Body of pancreas (tissue), 4 donors: Measurements from ENCODE around the gene TNIP2. TPM values are rescaled to one million over a fixed set of nuclear protein-coding genes. Genes with fewer than 3 reads are reported as not detected.

ENCODE experiments used
- ATAC-seq: fragments of 150-250 bp; one replicate; pipeline ENCODE4 v1.9.1; 2016
- DNase-seq, 4 donors: peaks; one replicate each; pipeline ENCODE4 v3.0.0-alpha.2; 2019
- H3K27ac ChIP-seq, 4 donors: fragments of 200-600 bp; sonication (generic); 1 replicate in 3 of 4; 2 replicates in 1 of 4; pipeline versions ENCODE4 v1.5.1 to v1.6.1; 2016 to 2019; ENCODE audit warnings: mild to moderate bottlenecking in 1 of 4, mixed read lengths in 1 of 4, moderate library complexity in 1 of 4
- H3K27me3 ChIP-seq, 2 donors: fragments of 200-600 bp; sonication (generic); one replicate each; pipeline ENCODE4 v1.6.0; 2016; ENCODE audit warnings: mild to moderate bottlenecking in 1 of 2
- H3K36me3 ChIP-seq, 2 donors: fragments of 200-600 bp; sonication (generic); replicated peaks in 1 of 2; 2 replicates each; pipeline ENCODE4 v1.5.1; 2016; ENCODE audit warnings: low read depth in 2 of 2; ENCODE audit not compliant: insufficient read depth in 1 of 2
- H3K4me1 ChIP-seq: fragments of 200-600 bp; sonication (generic); one replicate; pipeline ENCODE4 v1.6.0; 2016
- H3K4me3 ChIP-seq, 2 donors: fragments of 200-600 bp; sonication (generic); 1 replicate in 1 of 2; 2 replicates in 1 of 2; pipeline ENCODE4 v1.5.1; 2016 to 2019
- H3K9me3 ChIP-seq, 3 donors: fragments of 200-600 bp; sonication (generic); 1 replicate in 2 of 3; 2 replicates in 1 of 3; pipeline ENCODE4 v1.5.1; 2016
- POLR2A ChIP-seq, 3 donors: fragments of 450-650 bp; IDR thresholded peaks; one replicate each; pipeline ENCODE4 v1.6.1; 2016; ENCODE audit warnings: antibody characterized with exemption in 3 of 3, mild to moderate bottlenecking in 2 of 3
- WGBS, 2 donors: methylation state at CpG; one replicate each; pipeline ENCODE4 v1.1.5; 2017; 5-methylcytosine and 5-hydroxymethylcytosine counted together
- intact Hi-C: fragments of 100-400 bp; cut with DNase I; formaldehyde crosslinking; loops from one replicate; pipeline ENCODE4 v1.15.1; 2023
- total RNA-seq, 2 donors: library from RNA; depleted of rRNA; stranded (reverse); fragments of >200 nt; gene quantifications; one replicate each; pipeline ENCODE4 v1.1.0, GENCODE V29; 2016
- TF ChIP-seq, protein P1 (sequence below), 7 experiments: fragments of 450-650 bp in 4 of 7; fragments of 200-600 bp in 3 of 7; sonication (generic) in 3 of 7; IDR thresholded peaks; one replicate each; pipeline ENCODE4 v1.5.1; 2016 to 2019; ENCODE audit warnings: antibody characterized with exemption in 7 of 7

Gene TNIP2
- total RNA-seq, 2 donors from 2014 or later = 39.7 to 75.8 TPM

DNA sequence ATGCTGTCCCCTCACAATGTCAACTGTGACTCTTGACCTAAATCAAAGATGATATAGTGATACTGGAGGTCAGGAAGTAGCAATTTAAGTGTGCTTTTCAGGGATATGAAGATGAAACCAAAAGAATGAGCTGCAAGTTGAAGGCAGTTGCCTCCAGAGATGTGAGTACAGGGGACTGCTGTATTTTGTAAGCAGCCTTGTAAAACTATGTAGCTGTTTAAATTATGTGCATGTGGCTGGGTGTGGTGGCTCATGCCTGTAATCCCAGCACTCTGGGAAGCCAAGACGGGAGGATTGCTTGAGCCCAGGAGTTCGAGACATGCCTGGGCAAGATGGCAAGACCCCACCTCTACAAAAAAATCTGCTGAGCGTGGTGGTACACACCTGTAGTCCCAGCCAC, 15.1 kb upstream of the TNIP2 start:
- TF ChIP-seq, protein P1, sequence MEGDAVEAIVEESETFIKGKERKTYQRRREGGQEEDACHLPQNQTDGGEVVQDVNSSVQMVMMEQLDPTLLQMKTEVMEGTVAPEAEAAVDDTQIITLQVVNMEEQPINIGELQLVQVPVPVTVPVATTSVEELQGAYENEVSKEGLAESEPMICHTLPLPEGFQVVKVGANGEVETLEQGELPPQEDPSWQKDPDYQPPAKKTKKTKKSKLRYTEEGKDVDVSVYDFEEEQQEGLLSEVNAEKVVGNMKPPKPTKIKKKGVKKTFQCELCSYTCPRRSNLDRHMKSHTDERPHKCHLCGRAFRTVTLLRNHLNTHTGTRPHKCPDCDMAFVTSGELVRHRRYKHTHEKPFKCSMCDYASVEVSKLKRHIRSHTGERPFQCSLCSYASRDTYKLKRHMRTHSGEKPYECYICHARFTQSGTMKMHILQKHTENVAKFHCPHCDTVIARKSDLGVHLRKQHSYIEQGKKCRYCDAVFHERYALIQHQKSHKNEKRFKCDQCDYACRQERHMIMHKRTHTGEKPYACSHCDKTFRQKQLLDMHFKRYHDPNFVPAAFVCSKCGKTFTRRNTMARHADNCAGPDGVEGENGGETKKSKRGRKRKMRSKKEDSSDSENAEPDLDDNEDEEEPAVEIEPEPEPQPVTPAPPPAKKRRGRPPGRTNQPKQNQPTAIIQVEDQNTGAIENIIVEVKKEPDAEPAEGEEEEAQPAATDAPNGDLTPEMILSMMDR (IDR thresholded peaks at IDR 0.05) = no peak
- no peak for TF ChIP-seq POLR2A (IDR thresholded peaks at IDR 0.05)
- H3K4me1 ChIP-seq = no peaks in the 10 kb centered on the region
- no peaks in the 10 kb centered on the region for H3K36me3 ChIP-seq
- ATAC-seq = no peak
- H3K9me3 ChIP-seq = no peaks in the 10 kb centered on the region
- H3K4me3 ChIP-seq = no peak overlapping the region
- intact Hi-C loops = no loop called here
- WGBS, 2 donors = 90 to 96% methylated on average over 3 of the region's 3 CpGs
- DNase-seq = no peak
- H3K27me3 ChIP-seq = no peaks in the 10 kb centered on the region
- H3K27ac ChIP-seq = no peak overlapping the region

DNA sequence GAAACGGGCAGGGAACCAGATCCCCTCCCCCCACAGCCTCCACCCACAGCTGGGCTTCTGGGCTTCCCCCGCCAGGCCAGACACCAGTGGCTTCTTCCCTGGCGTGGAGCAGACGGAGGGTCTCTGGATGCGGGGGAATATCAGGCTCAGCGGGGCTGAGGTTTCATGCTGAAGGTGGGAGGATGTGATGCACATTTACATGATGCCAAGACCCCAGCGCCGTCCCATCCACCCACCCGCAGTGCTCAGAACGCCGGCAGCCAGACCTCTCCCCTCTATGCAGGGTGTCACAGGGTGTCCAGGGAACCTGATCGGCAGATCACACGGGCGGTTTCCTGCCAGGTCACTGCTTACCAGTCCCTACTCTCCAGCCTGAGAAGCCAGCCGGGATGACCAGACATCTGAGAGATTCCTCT, 12.8 kb upstream of the TNIP2 start:
- ATAC-seq (no peak), DNase-seq (no peak)
- intact Hi-C loops = loop anchor here (10.0 kb wide), 2 partner anchors 76 to 266 kb away; partner anchors contain the start of gene ADD1
- TF ChIP-seq, protein P1 (IDR thresholded peaks at IDR 0.05) = no peak
- no peak for TF ChIP-seq POLR2A (IDR thresholded peaks at IDR 0.05)
- no peaks in the 10 kb centered on the region for H3K27me3 ChIP-seq
- H3K4me1 ChIP-seq = peaks cover 1% of the 10 kb centered on the region
- no peaks in the 10 kb centered on the region for H3K36me3 ChIP-seq
- H3K27ac ChIP-seq = no peak overlapping the region
- WGBS, 2 donors = 71 to 72% methylated on average over 9 to 15 of the region's 15 CpGs
- H3K9me3 ChIP-seq = no peaks in the 10 kb centered on the region
- H3K4me3 ChIP-seq = no peak overlapping the region

DNA sequence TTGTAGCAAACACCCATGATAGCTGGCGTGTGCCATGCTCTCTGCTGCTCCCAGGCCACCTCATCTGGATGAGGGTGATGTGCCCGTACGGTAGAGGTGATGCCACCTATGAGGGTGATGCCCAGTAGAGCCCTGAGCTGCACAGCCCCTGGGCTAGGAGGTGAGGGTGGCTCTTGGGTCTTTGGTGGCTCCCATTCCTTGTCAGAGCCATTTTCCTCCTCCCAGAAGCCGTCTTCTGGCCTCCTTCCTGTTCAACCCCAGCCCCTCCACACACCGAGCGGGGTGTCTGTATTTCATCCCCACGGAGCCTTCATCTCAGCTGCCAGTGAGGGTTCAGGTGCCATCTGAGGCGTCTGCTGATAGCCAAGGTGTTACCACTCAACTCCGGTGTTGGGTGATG, 12.0 kb upstream of the TNIP2 start:
- TF ChIP-seq, protein P1 (IDR thresholded peaks at IDR 0.05) = no peak
- no peak for TF ChIP-seq POLR2A (IDR thresholded peaks at IDR 0.05)
- H3K36me3 ChIP-seq = no peaks in the 10 kb centered on the region
- DNase-seq (no peak), ATAC-seq (no peak)
- intact Hi-C loops = loop anchor here (10.0 kb wide), 2 partner anchors 77 to 267 kb away; partner anchors contain the start of gene ADD1
- H3K4me3 ChIP-seq = no peak overlapping the region
- peaks cover 7% of the 10 kb centered on the region for H3K4me1 ChIP-seq
- H3K27me3 ChIP-seq = no peaks in the 10 kb centered on the region
- H3K27ac ChIP-seq = no peak overlapping the region
- 89 to 90% methylated on average over 5 to 9 of the region's 9 CpGs for WGBS, 2 donors
- H3K9me3 ChIP-seq = no peaks in the 10 kb centered on the region

DNA sequence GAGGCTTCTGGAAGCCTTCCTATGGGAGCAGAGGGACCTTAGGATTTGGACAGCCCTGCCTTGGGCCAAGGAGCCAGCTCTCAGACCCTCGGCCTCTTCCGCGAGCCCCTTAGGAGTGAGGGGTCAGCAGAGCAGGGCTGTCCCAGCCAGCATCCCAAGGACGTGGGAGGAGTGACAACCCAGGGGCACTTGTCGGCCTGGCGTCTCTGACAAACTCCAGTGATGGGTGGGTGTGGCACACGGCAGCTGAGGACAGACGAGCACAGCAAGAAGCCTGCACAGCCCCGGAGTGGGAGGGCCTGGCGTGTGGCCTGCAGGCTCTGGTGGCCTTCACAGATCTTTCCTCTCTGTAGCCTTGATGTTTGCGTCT, 11.6 kb upstream of the TNIP2 start:
- no peak overlapping the region for H3K4me3 ChIP-seq
- peaks cover 7% of the 10 kb centered on the region for H3K4me1 ChIP-seq
- no peak for TF ChIP-seq POLR2A (IDR thresholded peaks at IDR 0.05)
- TF ChIP-seq, protein P1 (IDR thresholded peaks at IDR 0.05) = no peak
- DNase-seq (peak in 1 of 4 donors; percentile 19), ATAC-seq (no peak)
- intact Hi-C loops = loop anchor here (10.0 kb wide), 2 partner anchors 77 to 267 kb away; partner anchors contain the start of gene ADD1
- H3K27me3 ChIP-seq = no peaks in the 10 kb centered on the region
- WGBS, 2 donors = 68% methylated on average over 11 of the region's 11 CpGs; no CpG with 5 or more reads in 1 of the 2 donors
- H3K27ac ChIP-seq = no peak overlapping the region
- no peaks in the 10 kb centered on the region for H3K9me3 ChIP-seq
- H3K36me3 ChIP-seq = no peaks in the 10 kb centered on the region

DNA sequence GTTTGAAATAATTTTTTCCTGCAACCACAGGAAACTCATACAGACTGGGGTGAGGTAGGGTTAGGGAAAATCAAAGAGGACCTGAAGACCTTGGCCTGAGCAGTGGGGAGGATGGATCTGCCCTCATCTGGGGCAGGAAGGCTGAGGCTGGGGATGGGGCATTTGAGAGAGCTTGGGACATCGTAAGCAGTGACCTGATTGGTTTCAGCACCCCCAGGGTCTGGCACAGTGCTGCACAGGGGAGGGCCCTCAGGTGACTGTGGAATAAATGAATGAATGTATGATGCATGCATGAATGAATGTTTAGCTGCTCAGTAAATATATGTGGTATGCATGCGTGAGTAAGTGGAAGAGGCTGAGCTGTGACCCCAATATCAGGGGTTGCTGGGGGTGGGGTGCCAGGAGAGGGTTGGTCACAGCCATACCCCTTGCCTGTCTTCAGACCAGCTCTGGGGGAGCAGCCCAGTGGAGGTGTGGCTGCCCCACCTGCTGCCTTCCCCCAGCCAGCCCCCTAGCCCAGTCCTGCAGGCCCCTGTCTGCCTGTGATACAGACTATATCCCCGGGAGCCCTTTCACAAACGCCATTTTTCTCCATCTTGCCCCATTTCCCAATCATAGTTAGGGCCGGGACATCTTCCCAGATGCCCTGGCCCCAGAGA, 11.0 kb upstream of the TNIP2 start:
- no peaks in the 10 kb centered on the region for H3K9me3 ChIP-seq
- no peaks in the 10 kb centered on the region for H3K27me3 ChIP-seq
- no peak overlapping the region for H3K4me3 ChIP-seq
- peaks cover 12% of the 10 kb centered on the region for H3K4me1 ChIP-seq
- ATAC-seq (no peak), DNase-seq (no peak)
- intact Hi-C loops = loop anchor here (10.0 kb wide), 2 partner anchors 78 to 268 kb away; partner anchors contain the start of gene ADD1
- H3K36me3 ChIP-seq = no peaks in the 10 kb centered on the region
- TF ChIP-seq, protein P1 (IDR thresholded peaks at IDR 0.05) = no peak
- no peak for TF ChIP-seq POLR2A (IDR thresholded peaks at IDR 0.05)
- H3K27ac ChIP-seq = no peak overlapping the region
- WGBS, 2 donors = 89 to 95% methylated on average over 5 of the region's 5 CpGs
